K562 (cell line): ENCODE measurements around the gene ARHGEF7. TPM values are rescaled to one million over a fixed set of nuclear protein-coding genes. Genes with fewer than 3 reads are reported as not detected.

Experiments
- ATAC-seq: fragments of 200-7000 bp; cut with Tn5 transposase; 3 replicates; pipeline ENCODE4 v1.9.1; 2020; ENCODE audit warnings: moderate library complexity
- BruUV-seq: library from RNA; stranded (reverse); fragments of 400-500 nt; replicated peaks from 2 replicates; lab custom pipeline; 2021; lab: Mats Ljungman, UMichigan
- CTCF ChIA-PET: fragments of 300-600 bp; formaldehyde crosslinking; extraction: SDS; loops from one replicate; lab custom pipeline; 2021; ENCODE audit warnings: low intra/inter-chr PET ratio; lab: Yijun Ruan, JAX
- POLR2A ChIA-PET: fragments of 300-600, 350-650 bp; sonication (Branson Sonifier 250); formaldehyde crosslinking; extraction: SDS; loops from one replicate; lab custom pipeline; 2021; ENCODE audit warnings: antibody characterized with exemption, inconsistent platforms; lab: Yijun Ruan, JAX
- DNase-seq, 4 experiments: peaks; one replicate each; pipeline versions ENCODE4 v3.0.0 to v3.0.0-alpha.2; 2011 to 2018; ENCODE audit warnings: low spot score in 3 of 4, mixed read lengths in 3 of 4; ENCODE audit errors: extremely low read depth in 1 of 4
- FAIRE-seq: peaks from 2 replicates; lab custom pipeline; 2011; peaks lifted over from hg19 to GRCh38; lab: Jason Lieb, UNC
- H2AFZ ChIP-seq: 2 replicates; pipeline ENCODE4 v1.6.0; 2011; ENCODE audit warnings: low read depth, low read length, control low read depth, inconsistent platforms
- H3K27ac ChIP-seq: fragments of 200-600 bp; 3 replicates; pipeline ENCODE4 v1.8.0; 2011; ENCODE audit warnings: low read depth, mild to moderate bottlenecking, control low read depth, inconsistent platforms, low read length, moderate library complexity, mixed read lengths; ENCODE audit errors: extremely low read depth
- H3K27me3 ChIP-seq, 2 experiments: fragments of 300-600 bp in 1 of 2; 2 replicates in 1 of 2; 3 replicates in 1 of 2; pipeline versions ENCODE4 v1.6.0 to v1.8.0; 2011; ENCODE audit warnings: inconsistent platforms in 2 of 2, low read length in 2 of 2, mild to moderate bottlenecking in 1 of 2, mixed read lengths in 1 of 2, moderate library complexity in 1 of 2; ENCODE audit not compliant: control insufficient read depth in 2 of 2, insufficient read depth in 2 of 2
- H3K36me3 ChIP-seq: fragments of 300-600 bp; 3 replicates; pipeline ENCODE4 v1.8.0; 2011; ENCODE audit warnings: mild to moderate bottlenecking, low read length, inconsistent platforms; ENCODE audit not compliant: control insufficient read depth, insufficient read depth
- H3K4me1 ChIP-seq, 2 experiments: fragments of 200-600 bp in 1 of 2; replicated peaks in 1 of 2; 2 replicates in 1 of 2; 3 replicates in 1 of 2; pipeline versions ENCODE4 v1.5.1 to v1.8.0; 2011; ENCODE audit warnings: inconsistent platforms in 2 of 2, low read length in 2 of 2, mild to moderate bottlenecking in 1 of 2, mixed read lengths in 1 of 2, moderate library complexity in 1 of 2; ENCODE audit not compliant: control insufficient read depth in 2 of 2, insufficient read depth in 2 of 2
- H3K4me2 ChIP-seq: 2 replicates; pipeline ENCODE4 v1.6.1; 2011; ENCODE audit warnings: low read length, control low read depth, inconsistent platforms, mixed read lengths; ENCODE audit not compliant: insufficient read depth
- H3K4me3 ChIP-seq: fragments of 200-600 bp; sonication (generic), shearing (Covaris generic); 2 replicates; pipeline ENCODE4 v1.5.1; 2016; ENCODE audit warnings: control low read depth, inconsistent platforms
- H3K79me2 ChIP-seq: fragments of 200-600 bp; 3 replicates; pipeline ENCODE4 v1.8.0; 2011; ENCODE audit warnings: low read length, inconsistent platforms; ENCODE audit not compliant: control insufficient read depth, insufficient read depth
- H3K9ac ChIP-seq, 2 experiments: 2 replicates each; pipeline versions ENCODE4 v1.6.0 to v1.6.1; 2011; ENCODE audit warnings: low read depth in 2 of 2, low read length in 2 of 2, control low read depth in 1 of 2, inconsistent platforms in 1 of 2, mild to moderate bottlenecking in 1 of 2, mixed read lengths in 1 of 2; ENCODE audit not compliant: insufficient read depth in 1 of 2
- H3K9me1 ChIP-seq: one replicate; pipeline ENCODE4 v1.6.0; 2011; ENCODE audit warnings: inconsistent platforms, mild to moderate bottlenecking, low read length, moderate library complexity; ENCODE audit not compliant: control insufficient read depth, insufficient read depth
- H3K9me3 ChIP-seq: replicated peaks from 2 replicates; pipeline ENCODE4 v1.5.1; 2011; ENCODE audit warnings: low read depth, low read length, inconsistent platforms; ENCODE audit not compliant: control insufficient read depth, insufficient read depth
- H4K20me1 ChIP-seq: replicated peaks from 2 replicates; pipeline ENCODE4 v1.6.1; 2011; ENCODE audit warnings: low read length, inconsistent platforms, mixed read lengths; ENCODE audit not compliant: control insufficient read depth, insufficient read depth
- BRD4 ChIP-seq: fragments of 200-600 bp; sonication (generic); IDR thresholded peaks from 2 replicates; pipeline ENCODE4 v1.6.1; 2017; ENCODE audit warnings: inconsistent platforms
- CSDE1 ChIP-seq, 2 experiments: fragments of 450-650 bp; IDR thresholded peaks; 2 replicates each; pipeline ENCODE4 v1.6.1; 2016; ENCODE audit warnings: mild to moderate bottlenecking in 1 of 2
- GTF2A2 ChIP-seq: IDR thresholded peaks from 2 replicates; pipeline ENCODE4 v1.6.1; 2016; ENCODE audit warnings: mild to moderate bottlenecking, missing genetic modification characterization, missing compliant biosample characterization
- NFIX ChIP-seq: fragments of 250-450 bp; sonication (Bioruptor Pico); IDR thresholded peaks from 2 replicates; pipeline ENCODE4 v1.4.0; 2020; ENCODE audit warnings: low read depth, mild to moderate bottlenecking, moderate library complexity
- RREB1 ChIP-seq: fragments of 250-450 bp; sonication (Bioruptor Pico); IDR thresholded peaks from 2 replicates; pipeline ENCODE4 v1.4.0; 2020
- XRCC3 ChIP-seq: fragments of 450-650 bp; IDR thresholded peaks from 2 replicates; pipeline ENCODE4 v1.6.1; 2017; ENCODE audit warnings: mild to moderate bottlenecking, moderate library complexity
- ZNF592 ChIP-seq: fragments of 450-650 bp; IDR thresholded peaks from 2 replicates; pipeline ENCODE4 v1.6.1; 2017; ENCODE audit warnings: antibody characterized with exemption, mild to moderate bottlenecking
- ZNF79 ChIP-seq: fragments of 250-450 bp; sonication (Bioruptor Pico); IDR thresholded peaks from 2 replicates; pipeline ENCODE4 v1.4.0; 2020; ENCODE audit warnings: low read depth, mild to moderate bottlenecking, moderate library complexity
- WGBS: fragments of 100-300 bp; shearing (Covaris generic); methylation state at CpG from one replicate; pipeline ENCODE4 v1.1.6; 2016; ENCODE audit warnings: low coverage, mixed read lengths; ENCODE audit not compliant: insufficient coverage; ENCODE audit errors: missing lambda C conversion rate; 5-methylcytosine and 5-hydroxymethylcytosine counted together
- in situ Hi-C: fragments of 300-500 bp; cut with MboI; formaldehyde crosslinking; loops from 4 replicates; pipeline ENCODE4 v1.15.0; 2018; ENCODE audit warnings: inconsistent platforms, mixed read lengths
- intact Hi-C: fragments of 100-400 bp; cut with micrococcal nuclease; formaldehyde crosslinking; loops from 2 replicates; pipeline ENCODE4 v1.14.2; 2022
- polyA plus RNA-seq, 8 experiments: library from polyadenylated mRNA; depleted of rRNA in 4 of 8; stranded (reverse) in 5 of 8; unstranded in 3 of 8; fragments of >200 nt; fragmentation: Nextera tagmentation in 2 of 8; fragmentation: Illumina TruSeq in 1 of 8; extraction: Ambion mirVana in 2 of 8; extraction: Trizol in 1 of 8; gene quantifications; 2 replicates each; pipeline versions ENCODE4 v1.2.1 to v1.2.3, GENCODE V29; 2011 to 2014; ENCODE audit warnings: inconsistent platforms in 1 of 8, missing spikeins in 1 of 8
- total RNA-seq, 7 experiments: library from RNA; depleted of rRNA in 6 of 7; stranded (reverse); fragments of >200 nt in 6 of 7; fragmentation: Illumina TruSeq in 2 of 7; extraction: Trizol in 2 of 7; gene quantifications; 2 replicates each; pipeline versions ENCODE4 v1.2.1 to v1.2.3, GENCODE V29; 2011 to 2021; ENCODE audit warnings: low replicate concordance in 1 of 7
- TF ChIP-seq, protein P1 (sequence below): fragments of 250-450 bp; sonication (Bioruptor Pico); IDR thresholded peaks from 2 replicates; pipeline ENCODE4 v1.8.0; 2021; ENCODE audit warnings: moderate library complexity, mild to moderate bottlenecking, inconsistent platforms

Gene ARHGEF7
- total and polyA plus RNA-seq, 9 of the 15 experiments (the other 6 are each of a cell fraction or from before 2014, with no cell fraction given) = 2.1 to 26.8 (median 17.5) TPM

DNA sequence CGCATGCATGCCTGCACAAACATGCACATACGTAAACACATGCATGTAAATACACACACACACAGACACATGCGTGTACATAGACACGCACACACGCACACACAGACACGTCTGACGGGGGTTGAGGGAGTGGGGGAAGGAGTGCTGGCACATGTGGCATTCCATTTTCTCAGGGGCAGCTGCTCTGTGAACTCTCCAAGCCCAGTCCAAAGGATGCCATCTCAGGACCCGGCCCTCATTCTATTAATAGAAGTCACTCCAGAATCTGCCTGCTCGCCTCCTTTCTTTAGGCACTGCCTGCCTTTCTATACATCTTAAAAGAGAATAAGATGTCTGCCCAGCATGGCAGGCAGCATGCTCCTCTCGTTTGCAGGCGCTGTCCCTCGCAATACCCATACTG is 5.3 kb downstream of the ARHGEF7 start:
- Histone ChIP-seq H3K9me3 (no peaks in the 10 kb centered on the region), H3K79me2 (no peaks in the 10 kb centered on the region), H3K27me3 (peaks cover 23 to 60% of the 10 kb centered on the region in 2 experiments), H3K36me3 (no peaks in the 10 kb centered on the region), H3K9me1 (no peaks in the 10 kb centered on the region), H2AFZ (no peak overlapping the region), H3K9ac (no peak overlapping the region), H4K20me1 (no peaks in the 10 kb centered on the region; the same call in 1 of the 2 replicates), H3K27ac (no peak overlapping the region), H3K4me1 (peaks cover 0 to 2% of the 10 kb centered on the region in 2 experiments; a peak in 2 of 5 replicates), H3K4me3 (no peak overlapping the region), H3K4me2 (no peak overlapping the region)
- DNase-seq (no peak), FAIRE-seq (no peak), ATAC-seq (no peak)
- in situ Hi-C loops (no loop called here), intact Hi-C loops (no loop called here)
- BruUV-seq = no TSS peak
- ChIA-PET POLR2A (no interaction called here), CTCF (no interaction called here)
- WGBS = 0% methylated on average over 6 of the region's 12 CpGs
- no peak for TF ChIP-seq BRD4
- TF ChIP-seq ZNF592 = no peak
- no peak for TF ChIP-seq GTF2A2 (tag)
- TF ChIP-seq NFIX = no peak
- TF ChIP-seq RREB1 (CRISPR knock-in tag) = no peak
- no peak for TF ChIP-seq XRCC3
- TF ChIP-seq ZNF79 = no peak
- no peak for TF ChIP-seq CSDE1 (IDR thresholded peaks at IDR 0.05)
- TF ChIP-seq, protein P1, sequence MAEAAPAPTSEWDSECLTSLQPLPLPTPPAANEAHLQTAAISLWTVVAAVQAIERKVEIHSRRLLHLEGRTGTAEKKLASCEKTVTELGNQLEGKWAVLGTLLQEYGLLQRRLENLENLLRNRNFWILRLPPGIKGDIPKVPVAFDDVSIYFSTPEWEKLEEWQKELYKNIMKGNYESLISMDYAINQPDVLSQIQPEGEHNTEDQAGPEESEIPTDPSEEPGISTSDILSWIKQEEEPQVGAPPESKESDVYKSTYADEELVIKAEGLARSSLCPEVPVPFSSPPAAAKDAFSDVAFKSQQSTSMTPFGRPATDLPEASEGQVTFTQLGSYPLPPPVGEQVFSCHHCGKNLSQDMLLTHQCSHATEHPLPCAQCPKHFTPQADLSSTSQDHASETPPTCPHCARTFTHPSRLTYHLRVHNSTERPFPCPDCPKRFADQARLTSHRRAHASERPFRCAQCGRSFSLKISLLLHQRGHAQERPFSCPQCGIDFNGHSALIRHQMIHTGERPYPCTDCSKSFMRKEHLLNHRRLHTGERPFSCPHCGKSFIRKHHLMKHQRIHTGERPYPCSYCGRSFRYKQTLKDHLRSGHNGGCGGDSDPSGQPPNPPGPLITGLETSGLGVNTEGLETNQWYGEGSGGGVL (CRISPR knock-in tag) = no peak
